ENCODE results near the gene FAM117B.

- TF ChIP-seq MYC (IDR thresholded peaks at IDR 0.05; ENCODE audit: borderline replicate concordance, low read length), result no peak
- TF ChIP-seq JUNB (IDR thresholded peaks at IDR 0.05), result no peak
- TF ChIP-seq EP300 (IDR thresholded peaks at IDR 0.05), result no peak
- TF ChIP-seq, protein P1, sequence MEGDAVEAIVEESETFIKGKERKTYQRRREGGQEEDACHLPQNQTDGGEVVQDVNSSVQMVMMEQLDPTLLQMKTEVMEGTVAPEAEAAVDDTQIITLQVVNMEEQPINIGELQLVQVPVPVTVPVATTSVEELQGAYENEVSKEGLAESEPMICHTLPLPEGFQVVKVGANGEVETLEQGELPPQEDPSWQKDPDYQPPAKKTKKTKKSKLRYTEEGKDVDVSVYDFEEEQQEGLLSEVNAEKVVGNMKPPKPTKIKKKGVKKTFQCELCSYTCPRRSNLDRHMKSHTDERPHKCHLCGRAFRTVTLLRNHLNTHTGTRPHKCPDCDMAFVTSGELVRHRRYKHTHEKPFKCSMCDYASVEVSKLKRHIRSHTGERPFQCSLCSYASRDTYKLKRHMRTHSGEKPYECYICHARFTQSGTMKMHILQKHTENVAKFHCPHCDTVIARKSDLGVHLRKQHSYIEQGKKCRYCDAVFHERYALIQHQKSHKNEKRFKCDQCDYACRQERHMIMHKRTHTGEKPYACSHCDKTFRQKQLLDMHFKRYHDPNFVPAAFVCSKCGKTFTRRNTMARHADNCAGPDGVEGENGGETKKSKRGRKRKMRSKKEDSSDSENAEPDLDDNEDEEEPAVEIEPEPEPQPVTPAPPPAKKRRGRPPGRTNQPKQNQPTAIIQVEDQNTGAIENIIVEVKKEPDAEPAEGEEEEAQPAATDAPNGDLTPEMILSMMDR (IDR thresholded peaks at IDR 0.05), result no peak
- TF ChIP-seq POLR2A (IDR thresholded peaks at IDR 0.05; ENCODE audit: low read length), result no peak
- no peak for TF ChIP-seq NFE2L2 (conservative IDR thresholded peaks at IDR 0.05; ENCODE audit: low read length)
- no peak for TF ChIP-seq REST (IDR thresholded peaks at IDR 0.05)
- TF ChIP-seq, protein P2, sequence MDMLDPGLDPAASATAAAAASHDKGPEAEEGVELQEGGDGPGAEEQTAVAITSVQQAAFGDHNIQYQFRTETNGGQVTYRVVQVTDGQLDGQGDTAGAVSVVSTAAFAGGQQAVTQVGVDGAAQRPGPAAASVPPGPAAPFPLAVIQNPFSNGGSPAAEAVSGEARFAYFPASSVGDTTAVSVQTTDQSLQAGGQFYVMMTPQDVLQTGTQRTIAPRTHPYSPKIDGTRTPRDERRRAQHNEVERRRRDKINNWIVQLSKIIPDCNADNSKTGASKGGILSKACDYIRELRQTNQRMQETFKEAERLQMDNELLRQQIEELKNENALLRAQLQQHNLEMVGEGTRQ (IDR thresholded peaks at IDR 0.05), result no peak
These were observed 183.0 kb downstream of the FAM117B start for GRCh38 chr2:202817771-202818170.
